ENCODE results near the gene OR9Q1.

GRCh38 chr11:58011771-58012170 is 11.9 kb upstream of the OR9Q1 start:
- no peak for TF ChIP-seq POLR2A (IDR thresholded peaks at IDR 0.05; ENCODE audit: low read length)
- no peak for TF ChIP-seq GATA1 (IDR thresholded peaks at IDR 0.05; ENCODE audit: low read depth, low read length)

Data from erythroblast (primary cell).